ENCODE measurements around the gene CA10. TPM values are rescaled to one million over a fixed set of nuclear protein-coding genes. Genes with fewer than 3 reads are reported as not detected.

The CA10 gene
- total RNA-seq, 1 experiment from 2014 or later = not detected

- Histone ChIP-seq H3K4me3 (ENCODE audit: low read depth, low read length, poor library complexity, severe bottlenecking) (no peak overlapping the region), H3K4me1 (ENCODE audit: insufficient read depth, low read length, poor library complexity, severe bottlenecking) (no peaks in the 10 kb centered on the region), H3K9me3 (ENCODE audit: low read depth, low read length, poor library complexity, severe bottlenecking) (no peaks in the 10 kb centered on the region), H3K27ac (ENCODE audit: low read depth, low read length, poor library complexity, severe bottlenecking) (no peak overlapping the region), H3K36me3 (ENCODE audit: insufficient read depth, low read length, poor library complexity, severe bottlenecking) (no peaks in the 10 kb centered on the region), H3K27me3 (replicated peaks; ENCODE audit: insufficient read depth, low read depth, low read length, poor library complexity) (peaks cover 32% of the 10 kb centered on the region)
- CTCF ChIA-PET = no interaction called here
- no peak for TF ChIP-seq EZH2 (IDR thresholded peaks at IDR 0.05; ENCODE audit: borderline replicate concordance, low read depth, low read length, poor library complexity, severe bottlenecking)
- no peak for TF ChIP-seq CTCF (conservative IDR thresholded peaks at IDR 0.05; ENCODE audit: low read depth, low read length)
- BruUV-seq (replicated peaks) = no TSS peak
- POLR2A ChIA-PET (ENCODE audit: low non-redundant PET) = no interaction called here
- intact Hi-C loops (cut with micrococcal nuclease; ENCODE audit: unreplicated experiment) = no loop called here
- no peak for DNase-seq (ENCODE audit: low spot score)
Measured at GRCh38 chr17:51707216-51707615, 451.3 kb downstream of the CA10 start.

GRCh38 chr17:51706093-51706492 lies 452.4 kb downstream of the CA10 start:
- no peak for DNase-seq (ENCODE audit: low spot score)
- no peaks in the 10 kb centered on the region for H3K36me3 ChIP-seq (ENCODE audit: insufficient read depth, low read length, poor library complexity, severe bottlenecking)
- no peak overlapping the region for H3K27ac ChIP-seq (ENCODE audit: low read depth, low read length, poor library complexity, severe bottlenecking)
- no peaks in the 10 kb centered on the region for H3K4me1 ChIP-seq (ENCODE audit: insufficient read depth, low read length, poor library complexity, severe bottlenecking)
- H3K4me3 ChIP-seq (ENCODE audit: low read depth, low read length, poor library complexity, severe bottlenecking) = no peak overlapping the region
- BruUV-seq (replicated peaks) = no TSS peak
- intact Hi-C loops (cut with micrococcal nuclease; ENCODE audit: unreplicated experiment) = no loop called here
- TF ChIP-seq EZH2 (IDR thresholded peaks at IDR 0.05; ENCODE audit: borderline replicate concordance, low read depth, low read length, poor library complexity, severe bottlenecking) (no peak), CTCF (conservative IDR thresholded peaks at IDR 0.05; ENCODE audit: low read depth, low read length) (no peak)
- ChIA-PET CTCF (no interaction called here), POLR2A (ENCODE audit: low non-redundant PET) (no interaction called here)
- H3K9me3 ChIP-seq (ENCODE audit: low read depth, low read length, poor library complexity, severe bottlenecking) = no peaks in the 10 kb centered on the region
- H3K27me3 ChIP-seq (replicated peaks; ENCODE audit: insufficient read depth, low read depth, low read length, poor library complexity) = peaks cover 24% of the 10 kb centered on the region

- no peaks in the 10 kb centered on the region for H3K4me1 ChIP-seq (ENCODE audit: insufficient read depth, low read length, poor library complexity, severe bottlenecking)
- DNase-seq (ENCODE audit: low spot score) = no peak
- H3K27me3 ChIP-seq (replicated peaks; ENCODE audit: insufficient read depth, low read depth, low read length, poor library complexity) = no peaks in the 10 kb centered on the region
- TF ChIP-seq EZH2 (IDR thresholded peaks at IDR 0.05; ENCODE audit: borderline replicate concordance, low read depth, low read length, poor library complexity, severe bottlenecking) = no peak
- TF ChIP-seq CTCF (conservative IDR thresholded peaks at IDR 0.05; ENCODE audit: low read depth, low read length) = no peak
- H3K36me3 ChIP-seq (ENCODE audit: insufficient read depth, low read length, poor library complexity, severe bottlenecking) = no peaks in the 10 kb centered on the region
- POLR2A ChIA-PET (ENCODE audit: low non-redundant PET) = no interaction called here
- no peak overlapping the region for H3K4me3 ChIP-seq (ENCODE audit: low read depth, low read length, poor library complexity, severe bottlenecking)
- no peak overlapping the region for H3K27ac ChIP-seq (ENCODE audit: low read depth, low read length, poor library complexity, severe bottlenecking)
- intact Hi-C loops (cut with micrococcal nuclease; ENCODE audit: unreplicated experiment) = no loop called here
- no TSS peak for BruUV-seq (replicated peaks)
- CTCF ChIA-PET = no interaction called here
- no peaks in the 10 kb centered on the region for H3K9me3 ChIP-seq (ENCODE audit: low read depth, low read length, poor library complexity, severe bottlenecking)
Measured at GRCh38 chr17:51703361-51704341, 454.9 kb downstream of the CA10 start.

Data from A673 (cell line).